Endothelial cell of umbilical vein (primary cell): ENCODE results near the gene PPEF2. TPM values are rescaled to one million over a fixed set of nuclear protein-coding genes. Genes with fewer than 3 reads are reported as not detected.

Source experiments
- BruUV-seq: library from RNA; stranded (reverse); fragments of 400-500 nt; replicated peaks from 2 replicates; lab custom pipeline; 2021; lab: Mats Ljungman, UMichigan
- CTCF ChIA-PET: fragments of 300-600, 350-600 bp; sonication (Branson Sonifier 250); formaldehyde crosslinking; loops from one replicate; lab custom pipeline; 2021; ENCODE audit warnings: antibody characterized with exemption, inconsistent platforms; lab: Charles Lee
- POLR2A ChIA-PET: fragments of 300-600, 350-600 bp; sonication (Branson Sonifier 250); formaldehyde crosslinking; loops from one replicate; lab custom pipeline; 2021; ENCODE audit warnings: antibody characterized with exemption, inconsistent platforms; lab: Charles Lee
- DNase-seq: peaks from one replicate; pipeline ENCODE4 v3.0.0-alpha.2; 2011; ENCODE audit warnings: low read depth, low spot score
- FAIRE-seq: peaks from 2 replicates; lab custom pipeline; 2011; peaks lifted over from hg19 to GRCh38; lab: Jason Lieb, UNC
- H2AFZ ChIP-seq: 2 replicates; pipeline ENCODE4 v1.6.0; 2012; ENCODE audit warnings: low read depth, low read length, control low read depth, inconsistent platforms
- H3K27ac ChIP-seq: 2 replicates; pipeline ENCODE4 v1.5.1; 2011; ENCODE audit warnings: low read depth, mild to moderate bottlenecking, control low read depth, low read length, moderate library complexity; ENCODE audit not compliant: insufficient read depth
- H3K27me3 ChIP-seq, 2 experiments: 2 replicates each; pipeline versions ENCODE4 v1.6.0 to v1.6.1; 2011; ENCODE audit warnings: low read length in 2 of 2, mixed read lengths in 1 of 2; ENCODE audit not compliant: control insufficient read depth in 2 of 2, insufficient read depth in 2 of 2
- H3K36me3 ChIP-seq, 2 experiments: 2 replicates in 1 of 2; 3 replicates in 1 of 2; pipeline ENCODE4 v1.5.1; 2011; ENCODE audit warnings: low read length in 2 of 2, mild to moderate bottlenecking in 1 of 2, moderate library complexity in 1 of 2; ENCODE audit not compliant: control insufficient read depth in 2 of 2, insufficient read depth in 2 of 2; ENCODE audit errors: extremely low read depth in 1 of 2
- H3K4me1 ChIP-seq: 3 replicates; pipeline ENCODE4 v1.5.1; 2011; ENCODE audit warnings: mild to moderate bottlenecking, low read length; ENCODE audit not compliant: control insufficient read depth, insufficient read depth; ENCODE audit errors: extremely low read depth
- H3K4me2 ChIP-seq: 2 replicates; pipeline ENCODE4 v1.6.1; 2011; ENCODE audit warnings: low read length, control low read depth, mixed read lengths; ENCODE audit not compliant: insufficient read depth
- H3K4me3 ChIP-seq, 3 experiments: fragments of 200-600 bp in 1 of 3; sonication (generic), shearing (Covaris generic) in 1 of 3; replicated peaks in 1 of 3; 2 replicates each; pipeline ENCODE4 v1.5.1; 2011 to 2016; ENCODE audit warnings: control low read depth in 3 of 3, low read length in 3 of 3, mild to moderate bottlenecking in 2 of 3, inconsistent platforms in 1 of 3, low read depth in 1 of 3, moderate library complexity in 1 of 3; ENCODE audit not compliant: insufficient read depth in 1 of 3
- H3K79me2 ChIP-seq: 2 replicates; pipeline ENCODE4 v1.6.0; 2012; ENCODE audit warnings: low read length, inconsistent platforms; ENCODE audit not compliant: control insufficient read depth, insufficient read depth
- H3K9ac ChIP-seq: replicated peaks from 2 replicates; pipeline ENCODE3; 2011; ENCODE audit warnings: low read length, control low read depth; ENCODE audit not compliant: insufficient read depth; ENCODE audit errors: extremely low read depth
- H3K9me1 ChIP-seq: replicated peaks from 3 replicates; pipeline ENCODE4 v1.6.0; 2011; ENCODE audit warnings: mild to moderate bottlenecking, low read length; ENCODE audit not compliant: control insufficient read depth, insufficient read depth; ENCODE audit errors: extremely low read depth
- H3K9me3 ChIP-seq: replicated peaks from 2 replicates; pipeline ENCODE4 v1.5.1; 2012; ENCODE audit warnings: low read length, inconsistent platforms; ENCODE audit not compliant: control insufficient read depth, insufficient read depth
- H4K20me1 ChIP-seq: replicated peaks from 2 replicates; pipeline ENCODE3; 2011; ENCODE audit warnings: mild to moderate bottlenecking, low read length; ENCODE audit not compliant: control insufficient read depth, insufficient read depth; ENCODE audit errors: extremely low read depth
- JUN ChIP-seq: IDR thresholded peaks from 2 replicates; pipeline ENCODE4 v1.6.1; 2011; ENCODE audit warnings: borderline replicate concordance, low read depth; ENCODE audit not compliant: insufficient read length, insufficient read depth
- POLR2A ChIP-seq: IDR thresholded peaks from 2 replicates; pipeline ENCODE4 v1.6.1; 2012; ENCODE audit warnings: low read depth, mild to moderate bottlenecking, control low read depth, low read length
- POLR2AphosphoS5 ChIP-seq: IDR thresholded peaks from 2 replicates; pipeline ENCODE4 v1.6.1; 2012; ENCODE audit warnings: low read depth, mild to moderate bottlenecking, control low read depth, low read length, moderate library complexity; ENCODE audit not compliant: insufficient read depth
- dilution Hi-C: fragments of 300-500 bp; cut with MboI; formaldehyde crosslinking; loops from one replicate; pipeline ENCODE4 v1.15.0; 2019; ENCODE audit warnings: low sequenced_read_pairs; ENCODE audit not compliant: extremely low pct_ligation_motif_present
- intact Hi-C: fragments of 100-400 bp; cut with micrococcal nuclease; formaldehyde crosslinking; loops from one replicate; pipeline ENCODE4 v1.10.0; 2022
- polyA plus RNA-seq, 4 experiments: library from polyadenylated mRNA; depleted of rRNA in 3 of 4; stranded (reverse) in 3 of 4; unstranded in 1 of 4; fragments of >200 nt; gene quantifications; 2 replicates each; pipeline versions ENCODE4 v1.2.1 to v1.2.3, GENCODE V29; 2011 to 2012; ENCODE audit warnings: missing spikeins in 1 of 4
- total RNA-seq: library from RNA; stranded (reverse); gene quantifications from 2 replicates; pipeline ENCODE4 v1.2.3, GENCODE V29; 2021
- TF ChIP-seq, protein P1 (sequence below): IDR thresholded peaks from 2 replicates; pipeline ENCODE4 v1.6.1; 2011; ENCODE audit not compliant: insufficient read depth, insufficient read length

PPEF2 gene
- total and polyA plus RNA-seq, 2 donors (not counting 3 experiments of a cell fraction or from before 2014, with no cell fraction given): 0.23 TPM; not detected in 1

DNA sequence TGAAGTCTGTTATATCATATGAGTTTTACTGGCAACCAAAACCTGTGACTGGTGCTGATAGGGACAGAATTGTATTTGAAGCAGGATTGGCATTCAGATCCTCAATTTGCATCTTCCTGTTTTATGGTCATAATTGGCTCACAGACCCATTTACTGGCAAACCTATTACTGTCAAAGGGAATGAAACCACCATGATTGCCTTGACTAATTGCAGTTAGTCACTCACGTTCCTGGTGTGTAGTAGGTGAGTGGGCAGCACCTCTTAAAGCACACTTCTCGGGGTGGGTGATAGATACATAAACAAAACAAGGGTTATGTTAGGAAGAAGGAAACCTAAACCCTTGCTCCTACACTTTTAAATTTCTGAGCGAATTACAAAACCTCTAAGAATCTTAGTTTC, 81.0 kb downstream of the PPEF2 start:
- dilution Hi-C loops: no loop called here
- no peaks in the 10 kb centered on the region for H3K79me2 ChIP-seq
- no TSS peak for BruUV-seq
- H3K27me3 ChIP-seq: no peaks in the 10 kb centered on the region
- H3K4me2 ChIP-seq: no peak overlapping the region
- no peak overlapping the region for H3K4me3 ChIP-seq
- H3K27ac ChIP-seq: no peak overlapping the region
- CTCF ChIA-PET: interaction anchor here (1.1 kb wide), 1 partner anchor 74 kb away, joined by 3 read pairs; no protein-coding TSS in a partner anchor
- no peaks in the 10 kb centered on the region for H3K36me3 ChIP-seq
- POLR2A ChIA-PET: no interaction called here
- intact Hi-C loops: no loop called here
- H3K9me3 ChIP-seq: no peaks in the 10 kb centered on the region
- TF ChIP-seq POLR2AphosphoS5 (no peak), POLR2A (no peak)
- DNase-seq: no peak
- no peaks in the 10 kb centered on the region for H4K20me1 ChIP-seq
- no peak for FAIRE-seq
- no peak overlapping the region for H2AFZ ChIP-seq
- no peaks in the 10 kb centered on the region for H3K9me1 ChIP-seq
- no peaks in the 10 kb centered on the region for H3K4me1 ChIP-seq
- no peak overlapping the region for H3K9ac ChIP-seq

DNA sequence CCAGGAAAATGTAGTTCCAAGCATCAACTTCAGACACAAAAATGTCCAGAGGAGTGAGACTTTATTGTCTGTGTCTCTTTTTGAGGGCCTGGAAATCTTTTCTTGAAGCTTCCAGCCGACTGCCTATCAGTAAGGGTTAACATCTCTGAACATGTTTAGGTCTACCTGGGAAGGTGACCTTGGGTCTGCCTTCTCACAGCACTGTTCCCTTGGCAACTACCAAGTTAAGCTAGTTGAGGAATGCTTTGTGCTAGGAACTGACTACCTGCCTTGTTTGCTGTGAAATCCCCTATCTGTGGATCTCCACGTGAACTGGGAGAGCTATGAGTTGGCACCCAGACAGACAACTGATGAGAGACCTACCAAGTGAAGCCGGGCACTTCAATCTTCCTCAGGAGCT, 81.6 kb downstream of the PPEF2 start:
- DNase-seq (no peak), FAIRE-seq (no peak)
- dilution Hi-C loops: no loop called here
- Histone ChIP-seq H4K20me1 (no peaks in the 10 kb centered on the region), H2AFZ (no peak overlapping the region), H3K9me3 (no peaks in the 10 kb centered on the region), H3K4me1 (no peaks in the 10 kb centered on the region), H3K36me3 (no peaks in the 10 kb centered on the region), H3K4me2 (no peak overlapping the region), H3K9ac (no peak overlapping the region), H3K4me3 (no peak overlapping the region), H3K9me1 (no peaks in the 10 kb centered on the region), H3K79me2 (no peaks in the 10 kb centered on the region), H3K27ac (no peak overlapping the region), H3K27me3 (no peaks in the 10 kb centered on the region)
- BruUV-seq: no TSS peak
- POLR2A ChIA-PET: no interaction called here
- intact Hi-C loops: no loop called here
- no peak for TF ChIP-seq POLR2A
- TF ChIP-seq JUN: no peak
- no peak for TF ChIP-seq POLR2AphosphoS5
- TF ChIP-seq, protein P1, sequence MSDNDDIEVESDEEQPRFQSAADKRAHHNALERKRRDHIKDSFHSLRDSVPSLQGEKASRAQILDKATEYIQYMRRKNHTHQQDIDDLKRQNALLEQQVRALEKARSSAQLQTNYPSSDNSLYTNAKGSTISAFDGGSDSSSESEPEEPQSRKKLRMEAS: no peak
- CTCF ChIA-PET: no interaction called here
